Stomach (tissue), 9 donors: Measurements from ENCODE around the gene ANKRD6. TPM values are rescaled to one million over a fixed set of nuclear protein-coding genes. Genes with fewer than 3 reads are reported as not detected.

Source experiments
- DNase-seq, 2 donors: peaks; one replicate each; pipeline versions ENCODE4 v3.0.0 to v3.0.0-alpha.2; 2013 to 2019
- H3K27ac ChIP-seq, 5 donors: fragments of 200-600 bp in 4 of 5; sonication (generic) in 4 of 5; one replicate each; pipeline ENCODE4 v1.5.1; 2013 to 2019; ENCODE audit warnings: mild to moderate bottlenecking in 1 of 5, moderate library complexity in 1 of 5
- H3K27me3 ChIP-seq, 3 donors: fragments of 200-600 bp; sonication (generic); one replicate each; pipeline ENCODE4 v1.5.1; 2017 to 2019; ENCODE audit warnings: mixed run types in 1 of 3
- H3K36me3 ChIP-seq, 4 donors: fragments of 200-600 bp; sonication (generic); 1 replicate in 3 of 4; 2 replicates in 1 of 4; pipeline ENCODE4 v1.5.1; 2016 to 2019
- H3K4me1 ChIP-seq, 4 donors: fragments of 200-600 bp; sonication (generic); one replicate each; pipeline ENCODE4 v1.5.1; 2016 to 2019
- H3K4me3 ChIP-seq, 4 donors: fragments of 200-600 bp; sonication (generic) in 3 of 4; one replicate each; pipeline ENCODE4 v1.5.1; 2016 to 2019; ENCODE audit warnings: mild to moderate bottlenecking in 1 of 4
- H3K9me3 ChIP-seq, 4 donors: fragments of 200-600 bp; sonication (generic); one replicate each; pipeline ENCODE4 v1.5.1; 2016 to 2019
- CTCF ChIP-seq, 7 experiments: fragments of 450-650 bp in 4 of 7; fragments of 200-600 bp in 3 of 7; sonication (generic) in 3 of 7; IDR thresholded peaks; one replicate each; pipeline ENCODE4 v1.5.1; 2016 to 2019; ENCODE audit warnings: antibody characterized with exemption in 7 of 7, control low read depth in 2 of 7, mild to moderate bottlenecking in 1 of 7
- EP300 ChIP-seq: sonication (generic); formaldehyde crosslinking; IDR thresholded peaks from one replicate; pipeline ENCODE4 v1.6.1; 2017; ENCODE audit warnings: antibody characterized with exemption
- POLR2A ChIP-seq, 4 donors: fragments of 450-650 bp; IDR thresholded peaks; one replicate each; pipeline ENCODE4 v1.6.1; 2016; ENCODE audit warnings: antibody characterized with exemption in 4 of 4, control low read depth in 2 of 4, mild to moderate bottlenecking in 1 of 4, moderate library complexity in 1 of 4
- POLR2AphosphoS5 ChIP-seq, 3 donors: sonication (generic); formaldehyde crosslinking; IDR thresholded peaks; one replicate each; pipeline ENCODE4 v1.6.1; 2016; ENCODE audit warnings: antibody characterized with exemption in 3 of 3
- WGBS, 5 donors: extraction: QIAGEN DNeasy Blood & Tissue Kit in 3 of 5; methylation state at CpG; one replicate each; pipeline versions ENCODE4 v1.1.5 to v1.1.7; 2013 to 2018; 5-methylcytosine and 5-hydroxymethylcytosine counted together
- intact Hi-C: fragments of 100-400 bp; cut with DNase I; formaldehyde crosslinking; loops from one replicate; pipeline ENCODE4 v1.15.1; 2023; ENCODE audit warnings: low total_unique reads
- polyA plus RNA-seq, 3 donors: library from polyadenylated mRNA; stranded (reverse); fragments of 200-250 nt; gene quantifications; one replicate each; pipeline ENCODE4 v1.2.3, GENCODE V29; 2013
- total RNA-seq, 5 donors: library from RNA; depleted of rRNA; stranded (reverse); fragments of >200 nt; gene quantifications; one replicate each; pipeline versions ENCODE4 v1.1.0 to v1.2.3, GENCODE V29; 2014 to 2016
- donor health status: healthy with polysubstance abuse.
- donor health status: Bipolar disorder and iron deficiency.
- donor health status: healthy.

ANKRD6 gene
- total and polyA plus RNA-seq, 8 donors = 2.1 to 145 (median 6.1) TPM

DNA sequence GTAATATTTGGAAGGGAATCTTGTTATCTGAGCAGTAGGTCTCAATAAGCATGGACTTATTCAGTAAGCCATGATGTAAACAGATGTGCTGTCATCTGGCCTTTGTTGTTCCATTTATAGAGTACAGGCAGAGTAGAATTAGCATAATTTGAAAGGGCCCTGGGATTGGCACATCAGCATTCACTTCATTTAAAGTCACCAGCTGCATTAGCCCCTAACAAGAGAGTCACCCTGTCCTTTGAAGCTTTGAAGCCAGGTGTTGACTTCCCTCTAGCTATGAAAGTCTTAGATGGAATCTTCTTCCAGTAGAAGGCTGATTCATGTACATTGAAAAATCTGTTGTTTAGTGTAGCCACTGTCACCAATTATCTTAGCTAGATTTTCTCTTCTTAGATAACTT, 95.9 kb downstream of the ANKRD6 start:
- peaks cover 0 to 4% (median 0%) of the 10 kb centered on the region in 4 donors for H3K4me1 ChIP-seq
- no peaks in the 10 kb centered on the region for H3K9me3 ChIP-seq
- no peaks in the 10 kb centered on the region for H3K36me3 ChIP-seq
- H3K4me3 ChIP-seq = no peak overlapping the region
- H3K27me3 ChIP-seq = no peaks in the 10 kb centered on the region
- TF ChIP-seq POLR2A (IDR thresholded peaks at IDR 0.05) = no peak
- TF ChIP-seq POLR2AphosphoS5 (IDR thresholded peaks at IDR 0.05) = no peak
- TF ChIP-seq CTCF (IDR thresholded peaks at IDR 0.05) = no peak
- no peak for TF ChIP-seq EP300
- H3K27ac ChIP-seq = no peak overlapping the region
- DNase-seq = no peak
- intact Hi-C loops = no loop called here

GRCh38 chr6:89530982-89531381, 98.0 kb downstream of the ANKRD6 start:
- intact Hi-C loops = no loop called here
- WGBS, 5 donors = 81 to 97% (median 92%) methylated on average over 11 of the region's 11 CpGs
- no peak for TF ChIP-seq POLR2A (IDR thresholded peaks at IDR 0.05)
- TF ChIP-seq POLR2AphosphoS5 (IDR thresholded peaks at IDR 0.05) = no peak
- no peak for TF ChIP-seq CTCF (IDR thresholded peaks at IDR 0.05)
- TF ChIP-seq EP300 = no peak
- peak in 1 of 2 donors; percentile 44 for DNase-seq
- no peak overlapping the region for H3K4me3 ChIP-seq
- no peaks in the 10 kb centered on the region for H3K4me1 ChIP-seq
- no peaks in the 10 kb centered on the region for H3K27me3 ChIP-seq
- H3K9me3 ChIP-seq = no peaks in the 10 kb centered on the region
- H3K27ac ChIP-seq = no peak overlapping the region
- H3K36me3 ChIP-seq = no peaks in the 10 kb centered on the region

GRCh38 chr6:89536231-89536630, 103.3 kb downstream of the ANKRD6 start:
- intact Hi-C loops = no loop called here
- Histone ChIP-seq H3K27me3 (no peaks in the 10 kb centered on the region), H3K36me3 (no peaks in the 10 kb centered on the region), H3K9me3 (no peaks in the 10 kb centered on the region), H3K27ac (no peak overlapping the region), H3K4me3 (no peak overlapping the region), H3K4me1 (no peaks in the 10 kb centered on the region)
- no peak for TF ChIP-seq CTCF (IDR thresholded peaks at IDR 0.05)
- no peak for TF ChIP-seq EP300
- TF ChIP-seq POLR2A (IDR thresholded peaks at IDR 0.05) = no peak
- TF ChIP-seq POLR2AphosphoS5 (IDR thresholded peaks at IDR 0.05) = no peak
- DNase-seq = no peak
- WGBS, 5 donors = 79 to 90% (median 84%) methylated on average over 5 of the region's 5 CpGs

- no peaks in the 10 kb centered on the region for H3K9me3 ChIP-seq
- no peaks in the 10 kb centered on the region for H3K4me1 ChIP-seq
- no peak for DNase-seq
- no peak for TF ChIP-seq POLR2A (IDR thresholded peaks at IDR 0.05)
- no peak for TF ChIP-seq POLR2AphosphoS5 (IDR thresholded peaks at IDR 0.05)
- no peak for TF ChIP-seq EP300
- no peak for TF ChIP-seq CTCF (IDR thresholded peaks at IDR 0.05)
- 86 to 94% (median 93%) methylated on average over 2 of the region's 2 CpGs for WGBS, 5 donors
- no peak overlapping the region for H3K4me3 ChIP-seq
- H3K27ac ChIP-seq = no peak overlapping the region
- H3K27me3 ChIP-seq = no peaks in the 10 kb centered on the region
- no peaks in the 10 kb centered on the region for H3K36me3 ChIP-seq
- intact Hi-C loops = no loop called here
Observed at GRCh38 chr6:89539779-89540178, 106.8 kb downstream of the ANKRD6 start.
